Right ventricle myocardium superior (tissue), 1 donor: Measurements from ENCODE around the gene CD59. TPM values are rescaled to one million over a fixed set of nuclear protein-coding genes. Genes with fewer than 3 reads are reported as not detected.
"Not testable (repeated sequence)": the region's sequence is repeated elsewhere in the genome, so short reads cannot be mapped to it uniquely, and the experiment has no call there.

Experiments used
- ATAC-seq: fragments of 200-7000 bp; cut with Tn5 transposase; one replicate; pipeline ENCODE4 v1.9.1; 2020; ENCODE audit warnings: mild to moderate bottlenecking; ENCODE audit not compliant: poor library complexity
- DNase-seq: peaks from one replicate; pipeline ENCODE4 v3.0.0-alpha.2; 2020
- intact Hi-C: fragments of 100-400 bp; cut with DNase I; formaldehyde crosslinking; loops from one replicate; pipeline ENCODE4 v1.11.2; 2022
- total RNA-seq: library from RNA; stranded (reverse); fragmentation: NEBNext Ultra II Directional; extraction: Animal tissue kit (Norgen Biotek cat#: 25700); gene quantifications from one replicate; pipeline ENCODE4 v1.2.1, GENCODE V29; 2021
- donor health status: DM: no; HTN: yes; CAD: no; lungs with severe emphysema.

The CD59 gene
- total RNA-seq, 1 donor from 2014 or later = 713 TPM

DNA sequence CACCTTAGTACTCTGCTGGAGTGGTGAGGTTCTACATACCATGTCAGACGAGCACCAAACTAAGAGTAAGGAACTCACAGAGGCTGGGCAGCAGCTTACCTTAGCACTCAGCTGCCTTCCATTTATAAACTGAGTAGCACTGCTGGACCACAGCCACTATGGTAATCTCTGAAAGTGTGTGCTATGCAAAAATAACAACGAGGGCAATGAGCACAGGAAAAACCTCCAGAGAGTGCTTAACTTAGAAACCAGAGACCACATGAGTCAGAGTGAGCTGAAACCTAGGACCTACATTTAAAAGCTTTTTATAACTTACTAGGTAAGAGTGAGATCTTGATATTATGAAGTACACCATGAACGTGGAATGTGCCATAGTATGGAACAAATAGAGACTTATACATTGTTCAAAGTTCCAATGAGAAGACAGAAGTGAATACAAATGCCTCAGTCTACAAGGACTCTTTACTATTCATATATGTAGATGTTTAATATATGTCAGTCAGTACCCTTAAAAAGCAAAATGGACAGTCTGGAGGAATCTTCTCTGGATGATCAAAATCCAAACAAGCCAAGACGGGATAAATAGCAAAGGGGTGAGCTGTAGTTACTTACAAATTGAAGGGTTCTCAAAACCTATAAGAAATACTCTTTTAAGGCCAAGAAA, 17.2 kb upstream of the CD59 start:
- DNase-seq = no peak
- ATAC-seq = peak; percentile 94
- intact Hi-C loops = no loop called here

DNA sequence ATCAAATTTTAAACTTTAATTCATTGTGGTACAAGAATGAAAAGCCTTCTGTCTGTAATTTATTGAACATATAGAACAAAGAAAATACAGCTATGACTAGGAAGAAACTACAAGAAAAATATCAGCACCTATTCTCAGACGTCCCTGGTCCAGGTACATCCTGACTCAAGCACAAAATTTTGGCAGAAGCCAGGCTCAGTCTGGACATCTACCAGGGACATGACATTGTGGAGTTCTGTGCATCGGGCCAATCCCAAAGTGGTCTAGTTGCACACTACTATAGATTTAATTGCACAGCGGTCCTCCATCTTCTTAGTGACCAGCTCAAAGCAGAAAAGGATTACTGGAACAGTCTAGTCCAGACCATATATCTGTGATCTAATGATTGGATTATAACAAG, 15.7 kb upstream of the CD59 start:
- DNase-seq (no peak), ATAC-seq (peak; percentile 64)
- intact Hi-C loops = no loop called here

- ATAC-seq = no peak
- no peak for DNase-seq
- intact Hi-C loops = loop anchor here (10.0 kb wide), 1 partner anchor 383 kb away; no protein-coding TSS in a partner anchor
Observed at GRCh38 chr11:33747979-33748378, 11.8 kb upstream of the CD59 start.

DNA sequence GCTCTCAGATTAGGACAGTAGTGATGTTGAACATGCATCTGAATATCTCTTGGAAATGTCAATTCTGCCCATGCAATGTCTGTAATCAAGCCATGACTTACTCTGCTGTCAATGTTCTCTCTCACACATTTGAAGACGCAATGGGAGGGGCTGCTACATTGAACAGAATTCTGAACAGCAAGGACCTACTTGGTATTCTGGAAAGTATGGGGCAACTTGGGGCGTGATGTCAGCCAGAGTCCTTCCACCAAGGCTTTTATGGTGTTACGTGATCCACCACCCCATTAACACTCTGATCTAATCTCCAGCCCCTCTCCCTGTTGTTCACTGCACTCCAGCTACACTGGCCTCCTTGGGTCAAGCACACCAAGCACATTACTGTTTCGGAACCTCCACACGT, 7.1 kb upstream of the CD59 start:
- DNase-seq = no peak
- no peak for ATAC-seq
- intact Hi-C loops = loop anchor here (10.0 kb wide), 1 partner anchor 378 kb away; no protein-coding TSS in a partner anchor

DNA sequence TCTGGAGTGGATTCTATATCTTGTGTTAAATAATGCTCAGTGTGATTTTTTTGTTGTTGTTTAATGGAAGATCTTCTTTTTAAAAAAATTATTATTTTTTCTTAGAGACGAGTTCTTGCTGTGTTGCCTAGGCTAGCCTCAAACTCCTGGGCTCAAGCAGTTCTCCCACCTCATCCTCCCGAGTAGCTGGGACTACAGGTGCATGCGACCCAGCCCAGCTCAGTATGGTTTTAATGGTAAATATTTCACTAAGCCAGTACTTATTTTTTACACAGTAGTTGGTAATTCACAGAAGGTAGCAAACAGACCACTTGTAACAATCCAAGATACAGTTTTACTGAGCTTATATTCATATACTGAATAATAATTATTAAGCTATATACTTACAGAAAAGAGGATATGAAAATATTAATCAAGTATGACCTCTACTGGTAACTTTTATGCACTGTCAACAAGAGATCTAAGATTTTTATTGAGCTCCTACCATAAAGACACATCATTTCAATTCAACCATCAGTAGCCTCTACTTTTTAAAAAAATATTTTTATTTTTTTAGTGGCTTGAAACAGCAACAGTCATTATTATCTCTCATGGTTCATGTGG, 6.1 kb upstream of the CD59 start:
- DNase-seq = no peak
- peak; percentile 55 for ATAC-seq
- intact Hi-C loops = loop anchor here (10.0 kb wide), 1 partner anchor 378 kb away; no protein-coding TSS in a partner anchor

- intact Hi-C loops = loop anchor here (10.0 kb wide), 1 partner anchor 377 kb away; no protein-coding TSS in a partner anchor
- DNase-seq (no peak), ATAC-seq (no peak)
Observed at GRCh38 chr11:33741806-33742205, 5.6 kb upstream of the CD59 start.

DNA sequence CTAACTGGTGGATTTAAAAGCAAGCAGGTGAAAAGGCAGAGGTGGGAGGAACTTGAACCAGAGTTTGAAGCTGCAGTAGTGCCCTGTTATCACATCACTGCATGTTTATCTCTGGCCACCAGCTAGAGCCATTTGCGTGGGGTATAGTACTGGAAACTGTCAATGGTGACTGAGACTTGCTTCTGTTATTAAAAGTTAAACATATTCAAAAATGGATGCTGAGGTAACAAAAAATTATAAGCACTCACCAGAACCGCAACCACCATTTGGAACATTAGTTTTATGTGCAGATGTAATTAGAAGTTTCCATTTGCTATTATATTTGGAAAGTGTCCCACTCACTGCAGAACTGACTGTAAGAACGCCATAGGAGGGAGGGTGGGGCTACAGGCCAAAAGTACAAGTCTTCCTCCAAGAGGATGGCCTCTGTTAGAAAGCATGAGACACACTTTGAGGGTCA, 1.2 kb upstream of the CD59 start:
- ATAC-seq = no peak
- intact Hi-C loops = loop anchor here (5.0 kb wide), 1 partner anchor 45 kb away; no protein-coding TSS in a partner anchor
- no peak for DNase-seq

- ATAC-seq (peak; percentile 38), DNase-seq (peak; percentile 56)
- intact Hi-C loops = loop anchor here (5.0 kb wide), 1 partner anchor 43 kb away; no protein-coding TSS in a partner anchor
Observed at GRCh38 chr11:33735271-33736147, 714 bp downstream of the CD59 start.

- peak; percentile 23 for ATAC-seq
- peak; percentile 48 for DNase-seq
- intact Hi-C loops = loop anchor here (5.0 kb wide), 1 partner anchor 42 kb away; no protein-coding TSS in a partner anchor
Observed at GRCh38 chr11:33734441-33735270, 1.6 kb downstream of the CD59 start.

- intact Hi-C loops = no loop called here
- no peak for DNase-seq
- ATAC-seq = no peak
Observed at GRCh38 chr11:33733980-33734379, 2.2 kb downstream of the CD59 start.

GRCh38 chr11:33731723-33732531, 4.3 kb downstream of the CD59 start:
- DNase-seq = no peak
- intact Hi-C loops = no loop called here
- ATAC-seq = no peak

GRCh38 chr11:33730716-33731115, 5.5 kb downstream of the CD59 start:
- intact Hi-C loops = no loop called here
- no peak for DNase-seq
- ATAC-seq = no peak

GRCh38 chr11:33729072-33729664, 7.1 kb downstream of the CD59 start:
- DNase-seq, intact Hi-C loops, ATAC-seq: not testable (repeated sequence)

DNA sequence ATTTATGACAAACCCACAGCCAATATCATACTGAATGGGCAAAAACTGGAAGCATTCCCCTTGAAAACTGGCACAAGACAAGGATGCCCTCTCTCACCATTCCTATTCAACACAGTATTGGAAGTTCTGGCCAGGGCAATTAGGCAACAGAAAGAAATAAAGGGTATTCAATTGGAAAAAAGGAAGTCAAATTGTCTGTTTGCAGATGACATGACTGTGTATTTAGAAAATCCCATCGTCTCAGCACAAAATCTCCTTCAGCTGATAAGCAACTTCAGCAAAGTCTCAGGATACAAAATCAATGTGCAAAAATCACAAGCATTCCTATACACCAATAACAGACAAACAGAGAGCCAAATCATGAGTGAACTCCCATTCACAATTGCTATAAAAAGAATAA, 8.7 kb downstream of the CD59 start:
- ATAC-seq, intact Hi-C loops: not testable (repeated sequence)

DNA sequence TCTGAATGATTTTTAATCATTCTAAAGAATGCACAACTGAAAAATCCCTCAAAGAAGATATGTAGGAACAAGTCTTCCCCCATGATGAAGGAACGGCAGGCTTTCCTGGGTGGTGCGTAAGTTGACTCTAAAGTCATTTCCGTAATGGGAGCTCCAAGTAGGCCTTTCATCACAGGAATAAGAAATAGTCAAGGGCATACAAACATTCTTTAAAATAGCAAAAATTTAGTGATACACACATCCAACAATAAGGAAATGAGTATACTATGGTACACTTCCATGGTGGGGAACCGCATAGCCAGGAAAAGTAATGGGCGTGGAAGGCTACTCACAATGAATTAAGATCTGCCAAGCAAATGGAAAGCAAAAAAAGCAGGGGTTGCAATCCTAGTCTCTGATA, 10.7 kb downstream of the CD59 start:
- DNase-seq (no peak), ATAC-seq (no peak)
- intact Hi-C loops = no loop called here

More for the DNA sequence above, 8.7 kb downstream of the CD59 start:
- not testable (repeated sequence) for DNase-seq

GRCh38 chr11:33724644-33725035, 11.6 kb downstream of the CD59 start:
- intact Hi-C loops = no loop called here
- DNase-seq (no peak), ATAC-seq (peak; percentile 75)

DNA sequence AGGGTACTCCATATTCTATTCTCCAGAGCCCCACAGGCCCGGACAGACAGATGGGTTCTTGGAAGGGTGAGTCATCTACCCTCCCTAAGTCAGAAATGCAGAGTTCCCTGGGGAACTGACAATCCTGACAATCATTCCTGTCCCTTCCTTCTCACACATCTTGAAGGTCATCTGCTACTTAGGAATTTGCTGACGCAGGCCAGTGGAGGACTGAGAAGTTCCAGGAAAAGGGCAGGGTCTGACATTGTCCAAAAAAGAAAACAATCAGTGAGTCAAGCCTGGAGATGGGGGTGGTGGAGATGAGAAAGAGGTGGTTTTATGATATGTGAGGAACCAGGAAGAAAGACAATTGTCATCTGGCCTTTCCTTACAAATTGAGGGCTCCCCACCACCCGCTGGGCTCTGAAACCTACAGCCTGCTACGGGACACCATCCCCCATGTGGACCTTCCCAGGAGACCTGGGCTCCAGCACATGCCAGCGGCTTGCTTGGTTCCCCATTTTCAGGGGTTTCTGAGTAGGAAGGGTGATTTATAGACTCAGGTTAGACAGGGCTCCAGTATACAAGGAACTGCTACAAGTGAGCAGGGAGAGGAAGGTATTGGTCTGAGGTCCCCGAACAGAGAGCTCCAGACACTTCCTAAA, 12.9 kb downstream of the CD59 start:
- ATAC-seq = peak; percentile 56
- DNase-seq = no peak
- intact Hi-C loops = no loop called here
